Nephron (organoid): ENCODE results near the gene SOX14.
A peak's percentile ranks its signal among the peaks of the same experiment; 100 is the strongest.

ENCODE experiments used
- H3K27ac Mint-ChIP-seq, 3 experiments: 2 replicates each; pipeline ENCODE4 v1.8.0; 2020; ENCODE audit warnings: mixed read lengths in 3 of 3, mild to moderate bottlenecking in 2 of 3, moderate library complexity in 1 of 3
- H3K27me3 Mint-ChIP-seq: 2 replicates; pipeline ENCODE4 v1.8.0; 2021; ENCODE audit warnings: low read depth, mild to moderate bottlenecking, moderate library complexity, mixed read lengths
- H3K36me3 Mint-ChIP-seq: 2 replicates; pipeline ENCODE4 v1.8.0; 2020; ENCODE audit warnings: low read depth, mixed read lengths
- H3K4me1 Mint-ChIP-seq: 2 replicates; pipeline ENCODE4 v1.8.0; 2020; ENCODE audit warnings: mixed read lengths
- H3K4me3 Mint-ChIP-seq, 3 experiments: 2 replicates each; pipeline ENCODE4 v1.8.0; 2020; ENCODE audit warnings: mild to moderate bottlenecking in 3 of 3, mixed read lengths in 3 of 3, moderate library complexity in 2 of 3
- H3K9me3 Mint-ChIP-seq: 2 replicates; pipeline ENCODE4 v1.8.0; 2020; ENCODE audit warnings: mixed read lengths
- CTCF ChIP-seq, 3 experiments: fragments of 200-600 bp; sonication (generic); IDR thresholded peaks; one replicate each; pipeline ENCODE4 v1.5.0; 2021; ENCODE audit warnings: antibody characterized with exemption in 3 of 3; ENCODE audit not compliant: unreplicated experiment in 3 of 3

Gene SOX14

GRCh38 chr3:137789236-137789635 is 25.1 kb downstream of the SOX14 start:
- H3K36me3 Mint-ChIP-seq, result no peaks in the 10 kb centered on the region
- no peaks in the 10 kb centered on the region for H3K4me1 Mint-ChIP-seq
- peaks cover 19% of the 10 kb centered on the region for H3K27me3 Mint-ChIP-seq
- H3K27ac Mint-ChIP-seq, result no peak overlapping the region
- H3K4me3 Mint-ChIP-seq, result no peak overlapping the region
- no peaks in the 10 kb centered on the region for H3K9me3 Mint-ChIP-seq
- no peak for TF ChIP-seq CTCF (IDR thresholded peaks at IDR 0.05; ENCODE audit: unreplicated experiment in 3 of 3)

- Mint-ChIP-seq H3K4me1 (no peaks in the 10 kb centered on the region), H3K4me3 (no peak overlapping the region), H3K9me3 (no peaks in the 10 kb centered on the region), H3K36me3 (no peaks in the 10 kb centered on the region), H3K27ac (no peak overlapping the region), H3K27me3 (peaks cover 5% of the 10 kb centered on the region)
- peak; percentile 35 to 52 (median 41) for TF ChIP-seq CTCF (IDR thresholded peaks at IDR 0.05; ENCODE audit: unreplicated experiment in 3 of 3)
Observed at GRCh38 chr3:137792626-137793271, 28.6 kb downstream of the SOX14 start.

GRCh38 chr3:137796993-137797392 is 32.9 kb downstream of the SOX14 start:
- Mint-ChIP-seq H3K4me1 (no peaks in the 10 kb centered on the region), H3K36me3 (no peaks in the 10 kb centered on the region), H3K27ac (no peak overlapping the region), H3K9me3 (no peaks in the 10 kb centered on the region), H3K27me3 (peaks cover 5% of the 10 kb centered on the region), H3K4me3 (no peak overlapping the region)
- TF ChIP-seq CTCF (IDR thresholded peaks at IDR 0.05; ENCODE audit: unreplicated experiment in 3 of 3), result no peak

- H3K36me3 Mint-ChIP-seq, result no peaks in the 10 kb centered on the region
- no peaks in the 10 kb centered on the region for H3K9me3 Mint-ChIP-seq
- no peak overlapping the region for H3K4me3 Mint-ChIP-seq
- H3K27me3 Mint-ChIP-seq, result peaks cover 4% of the 10 kb centered on the region
- H3K4me1 Mint-ChIP-seq, result no peaks in the 10 kb centered on the region
- no peak for TF ChIP-seq CTCF (IDR thresholded peaks at IDR 0.05; ENCODE audit: unreplicated experiment in 3 of 3)
- no peak overlapping the region for H3K27ac Mint-ChIP-seq
Observed at GRCh38 chr3:137803215-137803614, 39.1 kb downstream of the SOX14 start.

- Mint-ChIP-seq H3K4me3 (no peak overlapping the region), H3K27me3 (peaks cover 10% of the 10 kb centered on the region), H3K4me1 (no peaks in the 10 kb centered on the region), H3K27ac (no peak overlapping the region), H3K36me3 (no peaks in the 10 kb centered on the region), H3K9me3 (no peaks in the 10 kb centered on the region)
- no peak for TF ChIP-seq CTCF (IDR thresholded peaks at IDR 0.05; ENCODE audit: unreplicated experiment in 3 of 3)
Observed at GRCh38 chr3:137807998-137808397, 43.9 kb downstream of the SOX14 start.

GRCh38 chr3:137809509-137809908 is 45.4 kb downstream of the SOX14 start:
- Mint-ChIP-seq H3K4me1 (no peaks in the 10 kb centered on the region), H3K4me3 (no peak overlapping the region), H3K36me3 (no peaks in the 10 kb centered on the region), H3K9me3 (no peaks in the 10 kb centered on the region), H3K27me3 (peaks cover 10% of the 10 kb centered on the region), H3K27ac (no peak overlapping the region)
- TF ChIP-seq CTCF (IDR thresholded peaks at IDR 0.05; ENCODE audit: unreplicated experiment in 3 of 3), result no peak
